Stimulated activated CD8-positive, alpha-beta memory T cell treated with anti-CD3 and anti-CD28 coated beads, Interleukin-7, amount 100 ng/mL, for 24 hours (primary cell): ENCODE measurements around the gene LRRC14B.
"Not testable (repeated sequence)": the region's sequence is repeated elsewhere in the genome, so short reads cannot be mapped to it uniquely, and the experiment has no call there.

Experiments used
- DNase-seq: peaks from one replicate; pipeline ENCODE4 v3.0.0-alpha.2; 2020; ENCODE audit warnings: low read depth

The LRRC14B gene

GRCh38 chr5:192691-192969 is 1.3 kb downstream of the LRRC14B start:
- no peak for DNase-seq

- no peak for DNase-seq
These were observed 1.9 kb downstream of the LRRC14B start for GRCh38 chr5:192970-193831.

- no peak for DNase-seq
These were observed 2.8 kb downstream of the LRRC14B start for GRCh38 chr5:194102-194501.

GRCh38 chr5:194603-195209 is 3.4 kb downstream of the LRRC14B start:
- no peak for DNase-seq

- no peak for DNase-seq
These were observed 4.3 kb downstream of the LRRC14B start for GRCh38 chr5:195401-196160.

- DNase-seq: no peak
These were observed 5.1 kb downstream of the LRRC14B start for GRCh38 chr5:196350-196749.

- not testable (repeated sequence) for DNase-seq
These were observed 5.7 kb downstream of the LRRC14B start for GRCh38 chr5:197031-197430.

GRCh38 chr5:197892-198489 is 6.7 kb downstream of the LRRC14B start:
- no peak for DNase-seq

- DNase-seq: no peak
These were observed 7.4 kb downstream of the LRRC14B start for GRCh38 chr5:198516-199196.

GRCh38 chr5:199197-199949 is 8.1 kb downstream of the LRRC14B start:
- no peak for DNase-seq

- DNase-seq: no peak
These were observed 8.8 kb downstream of the LRRC14B start for GRCh38 chr5:199950-200645.

- no peak for DNase-seq
These were observed 9.7 kb downstream of the LRRC14B start for GRCh38 chr5:200985-201384.

GRCh38 chr5:201672-202071 is 10.4 kb downstream of the LRRC14B start:
- DNase-seq: no peak

- no peak for DNase-seq
These were observed 12.1 kb downstream of the LRRC14B start for GRCh38 chr5:203246-203930.

- DNase-seq: no peak
These were observed 12.7 kb downstream of the LRRC14B start for GRCh38 chr5:204001-204400.

GRCh38 chr5:204462-204861 is 13.2 kb downstream of the LRRC14B start:
- DNase-seq: no peak

- no peak for DNase-seq
These were observed 13.8 kb downstream of the LRRC14B start for GRCh38 chr5:204966-205670.

- DNase-seq: no peak
These were observed 15.1 kb downstream of the LRRC14B start for GRCh38 chr5:206406-206805.

GRCh38 chr5:206927-207536 is 15.7 kb downstream of the LRRC14B start:
- no peak for DNase-seq
